GM21737 (cell line): Measurements from ENCODE around the gene VWA2.

Experiments used
- ATAC-seq: cut with Tn5 transposase; IDR thresholded peaks from one replicate; pipeline ENCODE4 v1.9.1; 2021; ENCODE audit warnings: mild to moderate bottlenecking, moderate library complexity; ENCODE audit not compliant: unreplicated experiment

VWA2 gene

GRCh38 chr10:114274616-114275453 lies 35.8 kb downstream of the VWA2 start:
- ATAC-seq: no peak

- ATAC-seq: no peak
Measured at GRCh38 chr10:114276066-114276465, 37.0 kb downstream of the VWA2 start.

GRCh38 chr10:114276671-114277070 lies 37.6 kb downstream of the VWA2 start:
- ATAC-seq: no peak

DNA sequence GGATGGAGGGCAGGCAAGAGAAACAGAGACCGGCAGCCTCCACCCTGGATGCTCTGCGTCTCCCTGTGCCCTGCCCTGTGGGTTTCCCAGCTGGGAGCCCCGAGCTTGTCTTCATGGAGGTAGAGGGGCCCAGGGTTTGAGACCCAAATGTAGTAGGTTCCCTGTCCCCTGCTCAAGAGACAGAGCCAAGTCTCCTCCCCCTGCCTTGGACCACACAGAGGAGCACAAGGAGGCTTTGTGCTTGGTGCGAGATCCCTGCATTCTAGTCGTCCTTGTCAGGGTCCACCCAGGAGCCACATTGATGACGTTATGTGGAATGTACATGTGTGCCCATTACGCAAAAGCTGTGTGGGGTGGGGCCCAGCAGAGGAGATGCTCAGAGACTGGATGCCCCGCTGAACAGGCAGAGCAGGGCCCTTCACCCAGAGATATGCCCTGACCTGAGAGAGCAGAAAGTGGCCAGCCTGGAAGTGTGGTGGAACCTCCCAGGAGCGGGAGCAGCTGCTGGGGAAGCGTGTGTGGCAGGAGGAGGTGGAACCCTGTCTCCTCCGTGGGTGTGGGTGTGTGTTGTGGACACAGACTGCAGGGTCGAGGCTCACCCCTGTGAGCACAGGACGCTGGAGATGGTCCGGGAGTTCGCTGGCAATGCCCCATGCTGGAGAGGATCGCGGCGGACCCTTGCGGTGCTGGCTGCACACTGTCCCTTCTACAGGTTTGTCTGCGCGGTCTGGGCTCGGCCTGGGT lies 39.3 kb downstream of the VWA2 start:
- no peak for ATAC-seq

GRCh38 chr10:114278884-114279191 lies 39.8 kb downstream of the VWA2 start:
- no peak for ATAC-seq

- ATAC-seq: no peak
Measured at GRCh38 chr10:114279289-114279688, 40.2 kb downstream of the VWA2 start.

DNA sequence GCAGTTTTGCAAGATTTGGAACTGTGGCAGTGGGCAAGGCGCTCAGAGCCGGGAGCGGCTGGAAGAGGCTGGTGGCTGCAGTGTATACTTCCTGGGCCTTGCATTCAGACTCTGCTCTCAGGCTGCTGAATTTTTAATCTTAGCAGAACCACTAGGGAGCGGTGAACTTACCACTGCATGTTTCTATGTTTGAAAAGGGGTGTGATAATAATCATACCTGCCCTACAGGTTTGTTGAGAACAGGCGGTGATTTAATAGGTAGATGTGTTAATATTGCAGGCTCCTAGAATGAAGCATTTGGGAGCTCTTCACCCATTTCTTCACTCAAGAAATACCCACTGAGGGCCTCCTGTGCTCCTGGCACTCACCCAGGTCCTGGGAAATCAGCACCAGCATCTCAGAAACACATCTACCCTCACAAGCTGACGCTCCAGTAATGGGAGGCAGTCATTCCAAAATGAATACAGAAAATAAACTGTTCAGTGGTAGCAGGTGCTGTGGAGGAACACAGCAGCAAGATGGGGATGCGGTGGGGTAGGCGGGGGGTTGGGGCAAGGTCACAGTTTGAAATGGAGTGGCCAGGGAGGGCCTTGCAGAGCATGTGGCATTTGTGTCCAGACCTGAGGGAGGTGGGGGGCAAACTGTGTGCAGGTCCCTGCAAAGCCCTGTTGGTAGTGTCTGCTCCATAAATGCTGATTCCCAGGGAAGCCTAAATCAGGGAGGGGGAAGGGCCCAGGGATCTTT lies 41.0 kb downstream of the VWA2 start:
- no peak for ATAC-seq

GRCh38 chr10:114281006-114281405 lies 42.0 kb downstream of the VWA2 start:
- ATAC-seq: no peak

DNA sequence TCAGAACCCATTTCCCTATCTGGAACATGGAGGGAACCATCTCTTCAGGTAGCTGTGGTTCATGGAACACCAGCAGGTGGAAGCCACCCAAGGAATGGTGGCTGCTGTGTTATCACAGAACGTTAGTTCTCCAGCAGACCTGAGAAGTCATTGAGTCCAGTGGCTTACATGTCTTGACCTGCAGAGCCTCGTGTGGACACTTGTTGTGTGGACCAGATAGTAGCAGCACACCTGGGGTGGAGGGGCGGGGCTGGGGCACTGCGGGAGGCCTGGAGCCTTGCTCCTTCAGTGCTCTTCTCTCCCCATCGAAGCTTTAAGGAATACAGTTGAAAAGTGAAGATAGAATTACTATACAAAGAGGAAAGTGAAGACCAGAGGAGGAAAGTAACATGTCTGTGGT lies 42.4 kb downstream of the VWA2 start:
- no peak for ATAC-seq

DNA sequence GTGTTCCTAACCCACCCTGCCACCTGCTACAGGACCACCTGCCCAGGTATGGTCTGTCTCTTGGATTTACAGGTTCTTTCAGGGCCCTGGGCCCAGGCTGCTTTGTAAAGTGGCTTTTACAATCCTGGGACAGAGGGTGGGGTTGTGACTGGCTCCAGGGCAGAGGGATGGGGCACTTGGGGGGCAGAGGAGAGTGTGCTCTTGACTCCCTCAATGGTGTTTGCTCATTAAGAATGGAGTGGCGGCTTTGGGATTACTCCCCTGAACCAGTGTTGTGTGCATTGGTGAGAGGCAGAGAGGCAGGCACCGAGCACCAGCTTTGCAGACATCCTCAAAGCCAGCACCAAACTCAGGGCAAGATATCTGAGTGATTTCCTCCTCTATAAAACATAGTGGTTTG lies 43.5 kb downstream of the VWA2 start:
- ATAC-seq: no peak

DNA sequence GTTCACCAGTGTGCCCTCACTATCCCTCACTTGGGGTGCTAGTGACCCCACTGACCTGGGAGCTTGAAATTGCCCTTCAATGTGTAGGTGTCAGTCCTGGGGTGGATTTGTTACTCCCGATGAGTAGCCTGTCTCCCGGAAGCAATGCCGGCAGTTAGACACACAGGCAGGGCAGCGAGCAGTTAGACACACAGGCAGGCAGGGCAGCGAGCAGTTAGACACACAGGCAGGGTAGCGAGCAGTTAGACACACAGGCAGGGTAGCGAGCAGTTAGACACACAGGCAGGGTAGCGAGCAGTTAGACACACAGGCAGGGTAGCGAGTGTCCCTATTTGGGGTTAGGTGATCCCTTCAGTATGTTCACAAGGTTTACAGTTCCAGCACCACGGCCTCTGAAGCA lies 44.0 kb downstream of the VWA2 start:
- ATAC-seq: no peak

DNA sequence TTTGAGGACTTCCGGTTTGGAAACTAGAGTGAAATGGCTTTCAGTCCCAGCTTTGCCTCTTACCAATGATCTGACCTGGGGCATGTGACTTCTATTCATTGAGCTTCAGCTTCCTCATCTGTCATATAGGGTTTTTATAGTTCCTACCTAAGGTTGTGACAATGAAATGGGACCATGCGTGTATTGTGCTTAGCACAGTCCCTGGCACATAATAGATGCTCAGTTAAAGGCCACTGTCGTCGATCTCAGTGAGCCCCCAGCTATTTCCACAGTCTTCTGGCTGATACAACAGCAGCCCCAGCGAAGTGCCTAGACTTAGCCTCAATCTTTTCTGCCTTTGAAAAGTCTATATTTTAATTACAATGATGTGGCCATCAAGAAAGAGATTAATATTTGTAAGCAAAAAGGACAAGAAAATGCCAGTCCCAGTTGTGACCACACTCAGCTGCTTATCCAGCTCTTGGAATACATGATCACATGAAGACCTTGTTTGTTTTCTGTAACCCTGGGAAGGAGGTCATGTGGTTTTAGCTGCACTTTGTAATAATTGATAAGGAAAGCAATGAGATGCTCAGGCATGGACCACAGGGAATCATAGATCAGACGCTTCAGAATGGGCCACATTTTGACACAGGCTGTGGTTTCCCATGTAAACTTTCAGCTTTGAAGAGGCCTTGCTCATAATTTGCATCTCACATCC lies 44.6 kb downstream of the VWA2 start:
- no peak for ATAC-seq

GRCh38 chr10:114284346-114285071 lies 45.5 kb downstream of the VWA2 start:
- ATAC-seq: no peak

DNA sequence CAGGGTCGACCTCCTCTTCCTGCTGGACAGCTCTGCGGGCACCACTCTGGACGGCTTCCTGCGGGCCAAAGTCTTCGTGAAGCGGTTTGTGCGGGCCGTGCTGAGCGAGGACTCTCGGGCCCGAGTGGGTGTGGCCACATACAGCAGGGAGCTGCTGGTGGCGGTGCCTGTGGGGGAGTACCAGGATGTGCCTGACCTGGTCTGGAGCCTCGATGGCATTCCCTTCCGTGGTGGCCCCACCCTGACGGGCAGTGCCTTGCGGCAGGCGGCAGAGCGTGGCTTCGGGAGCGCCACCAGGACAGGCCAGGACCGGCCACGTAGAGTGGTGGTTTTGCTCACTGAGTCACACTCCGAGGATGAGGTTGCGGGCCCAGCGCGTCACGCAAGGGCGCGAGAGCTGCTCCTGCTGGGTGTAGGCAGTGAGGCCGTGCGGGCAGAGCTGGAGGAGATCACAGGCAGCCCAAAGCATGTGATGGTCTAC lies 46.9 kb downstream of the VWA2 start:
- no peak for ATAC-seq

DNA sequence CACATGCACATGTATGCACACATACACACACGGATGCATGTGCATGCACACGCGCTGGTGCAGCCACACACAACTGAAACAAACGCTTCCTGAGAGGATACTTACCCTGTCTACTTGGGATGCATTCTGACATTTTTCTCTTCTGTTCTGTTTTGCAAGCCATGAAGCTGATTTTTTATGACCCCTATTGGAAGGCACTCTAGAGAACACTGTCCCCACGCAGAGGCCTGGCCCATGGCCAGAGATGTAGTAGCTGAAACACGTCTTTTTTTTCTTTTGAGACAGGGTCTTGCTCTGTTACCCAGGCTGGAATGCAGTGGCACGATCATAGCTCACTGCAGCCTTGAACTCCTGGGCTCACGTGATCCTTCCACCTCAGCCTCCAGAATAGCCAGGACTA lies 47.9 kb downstream of the VWA2 start:
- ATAC-seq: no peak

- no peak for ATAC-seq
Measured at GRCh38 chr10:114288424-114289095, 49.5 kb downstream of the VWA2 start.

- no peak for ATAC-seq
Measured at GRCh38 chr10:114289096-114289436, 50.0 kb downstream of the VWA2 start.

- no peak for ATAC-seq
Measured at GRCh38 chr10:114290038-114290437, 51.0 kb downstream of the VWA2 start.

- ATAC-seq: no peak
Measured at GRCh38 chr10:114291076-114291475, 52.0 kb downstream of the VWA2 start.

DNA sequence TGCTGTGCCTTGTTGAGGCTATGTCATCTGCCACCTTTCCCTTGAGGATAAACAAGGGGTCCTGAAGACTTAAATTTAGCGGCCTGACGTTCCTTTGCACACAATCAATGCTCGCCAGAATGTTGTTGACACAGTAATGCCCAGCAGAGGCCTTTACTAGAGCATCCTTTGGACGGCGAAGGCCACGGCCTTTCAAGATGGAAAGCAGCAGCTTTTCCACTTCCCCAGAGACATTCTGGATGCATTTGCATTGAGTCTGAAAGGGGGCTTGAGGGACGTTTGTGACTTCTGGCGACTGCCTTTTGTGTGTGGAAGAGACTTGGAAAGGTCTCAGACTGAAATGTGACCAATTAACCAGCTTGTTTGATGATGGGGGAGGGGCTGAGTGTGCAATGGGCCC lies 52.5 kb downstream of the VWA2 start:
- no peak for ATAC-seq
